HG02623 (cell line): ENCODE measurements around the gene ME3.

Source experiments
- ATAC-seq: cut with Tn5 transposase; IDR thresholded peaks from one replicate; pipeline ENCODE4 v1.9.1; 2021; ENCODE audit warnings: moderate library complexity; ENCODE audit not compliant: unreplicated experiment

The ME3 gene

GRCh38 chr11:86469491-86470388 is 202.7 kb downstream of the ME3 start:
- ATAC-seq: no peak

- no peak for ATAC-seq
Observed at GRCh38 chr11:86468169-86468568, 204.2 kb downstream of the ME3 start.

- ATAC-seq: no peak
Observed at GRCh38 chr11:86464509-86465221, 207.8 kb downstream of the ME3 start.

- no peak for ATAC-seq
Observed at GRCh38 chr11:86463955-86464354, 208.5 kb downstream of the ME3 start.

GRCh38 chr11:86463120-86463519 is 209.3 kb downstream of the ME3 start:
- ATAC-seq: no peak

GRCh38 chr11:86461892-86462291 is 210.5 kb downstream of the ME3 start:
- ATAC-seq: no peak

GRCh38 chr11:86460461-86461385 is 211.7 kb downstream of the ME3 start:
- no peak for ATAC-seq

- ATAC-seq: no peak
Observed at GRCh38 chr11:86459682-86460460, 212.5 kb downstream of the ME3 start.

- ATAC-seq: no peak
Observed at GRCh38 chr11:86459002-86459385, 213.4 kb downstream of the ME3 start.

- no peak for ATAC-seq
Observed at GRCh38 chr11:86458294-86459001, 214.0 kb downstream of the ME3 start.

- ATAC-seq: peak; percentile 73
Observed at GRCh38 chr11:86456075-86456939, 216.1 kb downstream of the ME3 start.

GRCh38 chr11:86453290-86454030 is 219.0 kb downstream of the ME3 start:
- ATAC-seq: no peak

- ATAC-seq: no peak
Observed at GRCh38 chr11:86449993-86450629, 222.3 kb downstream of the ME3 start.

GRCh38 chr11:86447763-86448480 is 224.5 kb downstream of the ME3 start:
- ATAC-seq: no peak

GRCh38 chr11:86446924-86447285 is 225.5 kb downstream of the ME3 start:
- no peak for ATAC-seq

- ATAC-seq: no peak
Observed at GRCh38 chr11:86446163-86446923, 226.1 kb downstream of the ME3 start.
